Cardiac fibroblast (primary cell): ENCODE data around the gene PGAM5.
A peak's percentile ranks its signal among the peaks of the same experiment; 100 is the strongest.

Source experiments
- DNase-seq, 2 donors: peaks; one replicate each; pipeline versions ENCODE4 v3.0.0 to v3.0.0-alpha.2; 2010; ENCODE audit warnings: low read depth in 2 of 2
- H3K4me3 ChIP-seq, 2 donors: replicated peaks in 1 of 2; 1 replicate in 1 of 2; 2 replicates in 1 of 2; pipeline ENCODE4 v1.5.1; 2011; ENCODE audit warnings: low read depth in 2 of 2, low read length in 2 of 2, mild to moderate bottlenecking in 2 of 2, moderate library complexity in 1 of 2
- TF ChIP-seq, protein P1 (sequence below): IDR thresholded peaks from one replicate; pipeline ENCODE4 v1.5.1; 2011; ENCODE audit warnings: low read depth, mild to moderate bottlenecking, low read length, inconsistent platforms

The PGAM5 gene

DNA sequence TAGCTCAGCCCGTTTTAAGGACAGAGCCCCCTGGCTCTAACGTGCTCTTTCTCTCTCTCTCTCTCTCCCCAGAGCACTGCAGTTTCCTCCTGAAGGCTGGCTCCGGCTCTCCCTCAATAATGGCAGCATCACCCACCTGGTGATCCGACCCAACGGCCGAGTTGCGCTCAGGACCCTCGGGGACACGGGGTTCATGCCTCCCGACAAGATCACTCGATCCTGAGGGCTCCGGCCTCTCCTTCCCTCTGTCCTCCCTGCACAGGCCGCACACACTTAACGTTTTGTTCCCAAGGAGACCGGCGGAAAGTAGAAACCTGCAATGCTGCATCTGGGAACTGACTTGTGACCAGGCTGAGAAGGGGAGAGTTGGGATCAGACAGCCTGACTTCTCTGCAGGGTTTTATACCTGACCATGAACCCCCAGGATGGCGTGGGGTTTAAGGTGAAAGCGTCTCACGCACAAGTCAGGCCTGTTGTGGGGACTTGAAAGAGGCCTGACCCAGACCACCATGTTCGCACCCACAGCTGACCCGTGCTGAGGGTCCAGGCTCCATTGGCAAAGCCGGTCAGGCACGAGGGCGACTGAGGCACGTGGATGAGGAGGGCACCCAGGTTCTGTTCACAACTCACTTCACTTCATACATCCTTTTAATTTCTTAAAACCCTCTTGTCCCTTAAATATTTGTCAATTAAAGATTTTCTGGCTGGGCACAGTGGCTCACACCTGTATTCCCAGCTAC, 10.1 kb downstream of the PGAM5 start:
- H3K4me3 ChIP-seq, result no peak overlapping the region
- DNase-seq, result no peak
- TF ChIP-seq, protein P1, sequence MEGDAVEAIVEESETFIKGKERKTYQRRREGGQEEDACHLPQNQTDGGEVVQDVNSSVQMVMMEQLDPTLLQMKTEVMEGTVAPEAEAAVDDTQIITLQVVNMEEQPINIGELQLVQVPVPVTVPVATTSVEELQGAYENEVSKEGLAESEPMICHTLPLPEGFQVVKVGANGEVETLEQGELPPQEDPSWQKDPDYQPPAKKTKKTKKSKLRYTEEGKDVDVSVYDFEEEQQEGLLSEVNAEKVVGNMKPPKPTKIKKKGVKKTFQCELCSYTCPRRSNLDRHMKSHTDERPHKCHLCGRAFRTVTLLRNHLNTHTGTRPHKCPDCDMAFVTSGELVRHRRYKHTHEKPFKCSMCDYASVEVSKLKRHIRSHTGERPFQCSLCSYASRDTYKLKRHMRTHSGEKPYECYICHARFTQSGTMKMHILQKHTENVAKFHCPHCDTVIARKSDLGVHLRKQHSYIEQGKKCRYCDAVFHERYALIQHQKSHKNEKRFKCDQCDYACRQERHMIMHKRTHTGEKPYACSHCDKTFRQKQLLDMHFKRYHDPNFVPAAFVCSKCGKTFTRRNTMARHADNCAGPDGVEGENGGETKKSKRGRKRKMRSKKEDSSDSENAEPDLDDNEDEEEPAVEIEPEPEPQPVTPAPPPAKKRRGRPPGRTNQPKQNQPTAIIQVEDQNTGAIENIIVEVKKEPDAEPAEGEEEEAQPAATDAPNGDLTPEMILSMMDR, result no peak

GRCh38 chr12:132723015-132723763, 12.5 kb downstream of the PGAM5 start:
- TF ChIP-seq, protein P1, result no peak
- DNase-seq, result no peak
- no peak overlapping the region for H3K4me3 ChIP-seq

- DNase-seq, result peak; percentile 43 to 52
- no peak overlapping the region for H3K4me3 ChIP-seq
- TF ChIP-seq, protein P1, result no peak
Observed at GRCh38 chr12:132723764-132724140, 13.1 kb downstream of the PGAM5 start.

DNA sequence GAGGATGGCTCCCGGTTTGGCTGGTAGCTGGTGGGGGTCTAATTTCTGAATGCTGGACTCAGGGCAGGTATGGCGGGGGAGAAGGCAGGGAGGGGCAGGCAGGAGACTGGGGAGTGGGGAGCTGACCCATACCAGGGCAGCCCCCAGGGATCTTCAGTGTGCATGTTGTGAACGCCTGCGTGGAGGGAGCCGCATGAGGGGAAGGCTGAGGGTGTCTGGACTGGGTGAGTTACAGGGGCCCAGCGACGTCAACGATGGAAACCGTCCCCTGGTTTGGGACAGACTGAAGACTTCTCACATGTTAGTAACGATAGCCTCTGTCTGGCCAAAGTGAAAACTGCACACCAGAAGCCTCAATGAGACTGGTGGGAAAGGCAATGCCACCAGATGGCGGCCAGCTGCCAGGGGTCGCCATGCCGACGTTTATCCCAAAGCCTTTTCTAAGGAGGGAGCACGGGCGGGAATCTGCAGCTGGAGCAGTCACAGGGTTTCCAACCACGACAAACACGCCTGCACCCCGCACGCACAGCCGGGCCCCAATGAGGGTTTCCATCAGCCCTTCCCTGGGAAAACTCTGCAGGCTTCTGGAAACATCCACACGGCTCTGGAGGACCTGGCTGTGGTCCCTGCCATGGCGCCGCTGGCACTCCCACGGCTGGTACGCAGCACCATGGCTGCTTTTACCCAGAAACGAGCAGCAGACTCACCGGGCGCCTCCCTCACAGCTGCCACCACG, 14.0 kb downstream of the PGAM5 start:
- DNase-seq, result no peak
- TF ChIP-seq, protein P1, result no peak
- H3K4me3 ChIP-seq, result no peak overlapping the region

- no peak for DNase-seq
- TF ChIP-seq, protein P1, result no peak
- no peak overlapping the region for H3K4me3 ChIP-seq
Observed at GRCh38 chr12:132726386-132726785, 15.7 kb downstream of the PGAM5 start.

DNA sequence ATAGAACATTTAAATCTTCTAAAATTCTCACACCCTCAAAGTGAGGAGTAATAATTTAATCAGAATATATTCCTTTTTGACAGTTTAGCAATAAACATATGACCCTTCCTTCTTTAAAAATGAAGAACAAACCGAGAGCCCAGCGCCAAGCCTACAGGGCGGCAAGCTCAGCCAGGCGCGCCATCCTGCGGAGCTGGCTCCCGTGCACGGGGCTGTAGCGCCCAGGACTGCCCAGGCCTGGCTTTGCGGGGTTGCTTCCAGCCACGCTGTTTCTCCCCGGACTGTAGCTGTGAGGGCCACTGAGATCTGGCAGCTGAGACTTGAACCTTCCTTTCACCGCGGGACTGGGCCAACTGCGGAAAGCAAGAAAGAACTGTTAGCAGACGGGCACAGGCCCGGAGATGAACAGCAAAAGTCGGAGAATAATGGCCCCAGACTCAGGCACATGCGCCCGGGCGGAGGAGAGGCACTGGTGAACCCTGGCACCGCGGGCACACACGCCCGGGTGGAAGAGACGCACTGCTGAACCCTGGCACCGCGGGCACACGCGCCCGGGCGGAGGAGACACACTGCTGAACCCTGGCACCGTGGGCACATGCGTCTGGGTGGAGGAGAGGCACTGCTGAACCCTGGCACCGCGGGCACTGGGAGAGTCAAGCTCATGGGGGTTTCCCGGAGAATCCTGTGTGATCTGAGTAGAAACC, 16.6 kb downstream of the PGAM5 start:
- no peak overlapping the region for H3K4me3 ChIP-seq
- DNase-seq, result no peak

More for the DNA sequence above, 16.6 kb downstream of the PGAM5 start:
- TF ChIP-seq, protein P1, result no peak
